Activated CD8-positive, alpha-beta T cell treated with anti-CD3 and anti-CD28 coated beads for 36 hours (primary cell): Measurements from ENCODE around the gene HLA-DQB1. TPM values are rescaled to one million over a fixed set of nuclear protein-coding genes. Genes with fewer than 3 reads are reported as not detected.
"Not testable (repeated sequence)": the region's sequence is repeated elsewhere in the genome, so short reads cannot be mapped to it uniquely, and the experiment has no call there.

Experiments used
- ATAC-seq: fragments of 200-7000 bp; cut with Tn5 transposase; one replicate; pipeline ENCODE4 v1.10.0; 2021; ENCODE audit warnings: mild to moderate bottlenecking, moderate library complexity
- CTCF ChIA-PET: fragments of 350-600 bp; sonication (Branson Sonifier 250); formaldehyde crosslinking; loops from one replicate; lab custom pipeline; 2021; ENCODE audit warnings: antibody characterized with exemption; lab: Charles Lee
- POLR2A ChIA-PET: fragments of 350-600 bp; sonication (Branson Sonifier 250); formaldehyde crosslinking; loops from one replicate; lab custom pipeline; 2021; ENCODE audit warnings: antibody characterized with exemption; lab: Charles Lee
- DNase-seq: peaks from one replicate; pipeline ENCODE4 v3.0.0-alpha.2; 2020
- H3K27ac Mint-ChIP-seq: one replicate; pipeline ENCODE4 v1.8.0; 2021; ENCODE audit warnings: mild to moderate bottlenecking, mixed read lengths
- H3K27me3 Mint-ChIP-seq: one replicate; pipeline ENCODE4 v1.8.0; 2021; ENCODE audit warnings: mixed read lengths
- H3K36me3 Mint-ChIP-seq: one replicate; pipeline ENCODE4 v1.8.0; 2021; ENCODE audit warnings: low read depth, mixed read lengths
- H3K4me1 Mint-ChIP-seq: one replicate; pipeline ENCODE4 v1.8.0; 2021; ENCODE audit warnings: low read depth, mixed read lengths
- H3K4me3 Mint-ChIP-seq: one replicate; pipeline ENCODE4 v1.8.0; 2021; ENCODE audit warnings: mild to moderate bottlenecking, moderate library complexity, mixed read lengths
- H3K9me3 Mint-ChIP-seq: one replicate; pipeline ENCODE4 v1.8.0; 2021; ENCODE audit warnings: mixed read lengths
- CTCF ChIP-seq: fragments of 200-600 bp; IDR thresholded peaks from one replicate; pipeline ENCODE4 v1.8.0; 2022; ENCODE audit warnings: antibody characterized with exemption, mild to moderate bottlenecking
- intact Hi-C: fragments of 100-400 bp; cut with micrococcal nuclease; formaldehyde crosslinking; loops from one replicate; pipeline ENCODE4 v1.10.0; 2022
- total RNA-seq, 2 experiments: library from RNA; stranded (reverse); gene quantifications; one replicate each; pipeline ENCODE4 v1.2.3, GENCODE V29; 2021

HLA-DQB1 gene
- 1 to 10 TPM; 5.3 to 6.9 TPM for total RNA-seq

DNA sequence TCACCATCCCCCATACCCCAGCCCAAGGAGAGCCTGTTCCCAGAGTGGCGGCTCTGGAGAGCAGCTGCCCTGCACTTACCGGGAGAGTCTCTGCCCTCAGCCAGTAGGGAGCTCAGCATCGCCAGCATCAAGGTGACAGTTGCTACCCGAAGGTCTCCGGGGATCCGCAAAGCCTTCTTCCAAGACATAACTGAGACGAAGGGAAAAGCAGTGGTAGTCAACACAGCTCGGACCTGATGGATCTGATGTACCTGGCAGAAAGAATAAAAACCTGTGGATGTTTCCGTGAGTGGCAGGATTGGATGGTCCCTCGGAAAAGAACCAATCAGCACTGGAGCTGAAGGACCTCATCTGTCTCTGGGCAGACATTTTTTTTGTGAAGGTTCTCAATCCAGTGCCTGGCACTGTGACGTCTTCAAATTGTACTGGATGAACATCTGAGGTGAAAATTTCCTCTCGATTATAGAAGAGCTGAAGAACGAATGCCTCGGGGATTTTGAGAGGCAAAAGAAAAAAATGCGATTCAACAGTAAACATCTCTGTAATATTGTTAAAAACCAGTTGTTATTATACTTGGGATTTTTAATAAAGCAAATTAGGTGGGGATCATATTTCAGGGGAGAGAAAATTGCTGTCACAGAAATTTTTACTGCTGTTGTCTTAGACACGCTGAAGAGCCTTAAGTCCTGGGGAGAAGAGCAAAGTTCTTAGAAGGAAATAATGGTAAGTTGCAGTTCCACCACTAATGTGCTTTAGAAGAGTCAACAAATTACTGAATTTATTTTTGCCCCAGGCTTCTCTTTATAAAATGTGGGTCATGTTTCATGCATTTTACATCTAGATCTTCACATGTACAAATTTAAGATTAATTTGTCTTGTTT lies at the start of gene HLA-DQB1:
Gene HLA-DQB1 (minus strand): TSS at position 238 of the 881 bp plus-strand sequence. CDS start 50 bp downstream, at position 188.
- Mint-ChIP-seq H3K4me3 (peak within 1 kb of the TSS; percentile 75), H3K27ac (peak within 1 kb of the TSS; percentile 35), H3K27me3 (peaks cover 36% of the 10 kb centered on the region), H3K9me3 (no peaks in the 10 kb centered on the region), H3K36me3 (peaks cover 2% of the 10 kb centered on the region), H3K4me1 (peaks cover 35% of the 10 kb centered on the region)
- DNase-seq, result peak; percentile 69
- ChIA-PET POLR2A (interaction anchor here (0.7 to 1.1 kb wide), 2 partner anchors 179 to 1315 kb away, joined by 4 to 5 read pairs; no protein-coding TSS in a partner anchor), CTCF (interaction anchor here (0.7 to 1.2 kb wide), 3 partner anchors 21 to 286 kb away, joined by 3 to 4 read pairs (median 3); partner anchors contain the start of gene HLA-DMA)
- ATAC-seq, result peak; percentile 87
- TF ChIP-seq CTCF, result no peak
- intact Hi-C loops, result no loop called here

DNA sequence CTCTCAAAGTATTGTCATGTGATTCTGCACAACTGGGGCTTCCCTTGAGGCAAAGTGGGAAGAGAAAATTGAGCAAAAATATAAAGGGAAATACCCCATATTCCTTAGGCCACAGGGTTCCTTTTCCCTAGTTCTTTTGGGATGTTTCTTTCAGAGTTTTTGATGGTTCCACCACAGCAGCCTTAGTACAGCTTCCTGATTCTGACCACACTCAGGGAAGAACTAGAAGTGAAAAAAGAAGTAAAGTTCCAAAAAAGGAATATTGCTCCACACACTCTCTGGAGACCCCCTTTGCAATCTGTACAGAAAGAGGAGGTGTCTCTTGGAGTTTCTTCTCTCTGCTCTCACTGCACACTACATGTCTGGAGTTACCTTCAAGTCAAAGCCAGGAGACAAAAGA lies 46.8 kb upstream of the HLA-DQB1 start:
- CTCF ChIA-PET, result interaction anchor here (3.7 kb wide), 1 partner anchor 12 kb away, joined by 20 read pairs; no protein-coding TSS in a partner anchor
- Mint-ChIP-seq H3K9me3 (no peaks in the 10 kb centered on the region), H3K27me3 (peaks cover 2% of the 10 kb centered on the region), H3K4me1 (no peaks in the 10 kb centered on the region), H3K27ac (no peak overlapping the region), H3K4me3 (no peak overlapping the region), H3K36me3 (no peaks in the 10 kb centered on the region)
- no peak for TF ChIP-seq CTCF
- intact Hi-C loops, result loop anchor here (10.0 kb wide), 1 partner anchor 82 kb away; no protein-coding TSS in a partner anchor
- POLR2A ChIA-PET, result no interaction called here
- DNase-seq (no peak), ATAC-seq (no peak)

- intact Hi-C loops, result loop anchor here (10.0 kb wide), 1 partner anchor 85 kb away; no protein-coding TSS in a partner anchor
- TF ChIP-seq CTCF, result no peak
- Mint-ChIP-seq H3K4me3 (no peak overlapping the region), H3K27me3 (peaks cover under 1% of the 10 kb centered on the region), H3K36me3 (no peaks in the 10 kb centered on the region), H3K27ac (no peak overlapping the region), H3K9me3 (peaks cover 2% of the 10 kb centered on the region), H3K4me1 (no peaks in the 10 kb centered on the region)
- no peak for DNase-seq
- CTCF ChIA-PET, result interaction anchor here (3.7 kb wide), 1 partner anchor 9 kb away, joined by 20 read pairs; no protein-coding TSS in a partner anchor
- no peak for ATAC-seq
- POLR2A ChIA-PET, result no interaction called here
Measured at GRCh38 chr6:32709625-32710024, 43.2 kb upstream of the HLA-DQB1 start.

DNA sequence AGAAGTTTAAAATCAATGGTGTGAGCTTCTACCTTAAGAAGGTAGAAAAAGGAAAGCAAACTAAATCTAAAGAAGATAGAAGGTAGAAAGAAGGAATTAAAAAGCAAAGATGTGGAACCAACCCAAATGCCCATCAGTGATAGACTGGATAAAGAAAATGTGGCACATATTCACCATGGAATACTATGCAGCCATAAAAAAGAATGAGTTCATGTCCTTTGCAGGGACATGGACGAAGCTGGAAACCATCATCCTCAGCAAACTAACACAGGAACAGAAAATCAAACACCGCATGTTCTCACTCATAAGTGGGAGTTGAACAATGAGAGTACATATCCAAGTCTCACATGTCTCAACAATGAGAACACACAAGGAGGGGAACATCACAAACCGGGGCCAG lies 38.7 kb upstream of the HLA-DQB1 start:
- DNase-seq, ATAC-seq, H3K36me3 Mint-ChIP-seq, H3K4me3 Mint-ChIP-seq, H3K27ac Mint-ChIP-seq, intact Hi-C loops, H3K4me1 Mint-ChIP-seq, H3K9me3 Mint-ChIP-seq: not testable (repeated sequence)
- peaks cover 26% of the 10 kb centered on the region for H3K27me3 Mint-ChIP-seq
- ChIA-PET CTCF (interaction anchor here (0.9 kb wide), 1 partner anchor 163 kb away, joined by 5 read pairs; no protein-coding TSS in a partner anchor), POLR2A (interaction anchor here (0.7 kb wide), 1 partner anchor 1218 kb away, joined by 3 read pairs; no protein-coding TSS in a partner anchor)

DNA sequence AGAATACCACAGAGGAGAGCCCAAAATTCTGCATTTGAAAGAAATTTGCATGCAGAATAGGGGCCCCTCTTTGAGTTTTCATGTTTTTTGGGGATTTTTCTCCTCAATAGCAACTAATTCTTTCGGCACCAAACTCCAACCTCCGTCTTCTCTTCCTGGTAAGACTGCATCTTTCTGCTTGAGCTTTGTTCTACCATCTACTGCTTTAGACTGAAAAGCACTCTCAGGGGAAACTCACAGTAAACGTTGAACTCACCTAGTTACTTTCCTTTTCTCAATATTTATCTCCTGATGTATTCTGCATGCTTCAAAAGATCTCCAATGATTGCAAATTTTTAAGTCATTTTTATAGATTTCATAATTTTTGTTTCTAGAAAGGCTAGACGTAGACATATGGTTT lies 36.9 kb upstream of the HLA-DQB1 start:
- intact Hi-C loops, result loop anchor here (5.0 kb wide), 1 partner anchor 271 kb away; no protein-coding TSS in a partner anchor
- no peak for ATAC-seq
- TF ChIP-seq CTCF, result no peak
- peaks cover 28% of the 10 kb centered on the region for H3K27me3 Mint-ChIP-seq
- peaks cover 2% of the 10 kb centered on the region for H3K9me3 Mint-ChIP-seq
- H3K4me1 Mint-ChIP-seq, result no peaks in the 10 kb centered on the region
- no peak for DNase-seq
- no peak overlapping the region for H3K4me3 Mint-ChIP-seq
- H3K27ac Mint-ChIP-seq, result no peak overlapping the region
- POLR2A ChIA-PET, result interaction anchor here (0.6 kb wide), 1 partner anchor 292 kb away, joined by 4 read pairs; no protein-coding TSS in a partner anchor
- H3K36me3 Mint-ChIP-seq, result no peaks in the 10 kb centered on the region
- CTCF ChIA-PET, result interaction anchor here (1.5 to 4.5 kb wide), 4 partner anchors 11 to 290 kb away, joined by 4 to 53 read pairs (median 19); no protein-coding TSS in a partner anchor
